ENCODE data around the gene ACTR3. TPM values are rescaled to one million over a fixed set of nuclear protein-coding genes. Genes with fewer than 3 reads are reported as not detected.

The ACTR3 gene
- total and polyA plus RNA-seq, 2 of the 4 experiments (the other 2 are of a cell fraction), result 246 to 307 TPM

DNA sequence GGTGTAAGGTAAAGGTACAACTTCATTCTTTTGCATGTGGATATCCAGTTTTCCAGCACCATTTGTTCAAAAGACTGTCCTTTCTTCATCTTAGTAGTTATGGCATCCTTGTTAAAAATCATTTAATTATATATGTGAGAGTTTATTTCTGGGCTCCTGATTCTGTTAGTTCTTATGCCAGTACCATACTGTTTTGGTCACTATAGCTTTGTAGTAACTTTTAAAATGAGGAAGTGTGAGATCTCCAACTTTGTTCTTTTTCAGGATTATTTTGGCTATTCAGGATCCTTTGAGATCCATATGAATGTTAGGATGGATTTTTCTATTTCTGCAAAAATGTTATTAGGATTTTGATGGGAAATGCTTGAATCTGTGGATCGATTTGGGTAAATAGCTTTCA lies 16.8 kb downstream of the ACTR3 start:
- intact Hi-C loops (cut with micrococcal nuclease) (no loop called here), dilution Hi-C loops (cut with HindIII; ENCODE audit: low sequenced_read_pairs, unreplicated experiment) (no loop called here), in situ Hi-C loops (cut with MboI; ENCODE audit: low sequenced_read_pairs) (no loop called here)
- ChIA-PET CTCF (interaction anchor here (0.8 kb wide), 1 partner anchor 11 kb away, joined by 3 read pairs; no protein-coding TSS in a partner anchor), POLR2A (ENCODE audit: unreplicated experiment) (no interaction called here)
- Histone ChIP-seq H2AK5ac (ENCODE audit: low read depth, low read length) (no peak overlapping the region), H3K14ac (replicated peaks; ENCODE audit: low read depth, low read length) (no peak overlapping the region), H2AK9ac (replicated peaks; ENCODE audit: low read depth, low read length, poor library complexity) (no peak overlapping the region), H4K8ac (ENCODE audit: low read depth in 2 of 2, low read length in 2 of 2) (no peak overlapping the region), H3K4me1 (ENCODE audit: control insufficient read depth, insufficient read depth, low read length) (no peaks in the 10 kb centered on the region; the same call in 1 of the 2 replicates), H2BK5ac (ENCODE audit: low read depth, low read length, poor library complexity, severe bottlenecking) (no peak overlapping the region), H3K36me3 (ENCODE audit: control insufficient read depth, insufficient read depth, low read length) (peaks cover 3% of the 10 kb centered on the region; the same call in 1 of the 2 replicates), H3K27me3 (ENCODE audit: control insufficient read depth, insufficient read depth, low read length) (no peaks in the 10 kb centered on the region), H4K5ac (ENCODE audit: low read depth, low read length) (no peak overlapping the region), H2BK15ac (ENCODE audit: low read depth, low read length) (no peak overlapping the region), H3K4me2 (ENCODE audit: low read depth, low read length) (no peak overlapping the region), H3K4me3 (ENCODE audit: insufficient read depth, low read depth, low read length) (no peak overlapping the region), H3K56ac (ENCODE audit: extremely low read depth, insufficient read depth, low read length) (no peak overlapping the region), H3K9ac (ENCODE audit: low read depth, low read length) (no peak overlapping the region), H2BK20ac (ENCODE audit: low read depth, low read length) (no peak overlapping the region), H3K27ac (ENCODE audit: insufficient read depth, low read length) (no peak overlapping the region), H3K23ac (ENCODE audit: low read depth, low read length) (no peak overlapping the region), H4K91ac (ENCODE audit: insufficient read depth, low read depth, low read length) (no peak overlapping the region), H3K18ac (ENCODE audit: low read depth, low read length) (no peak overlapping the region), H3K79me1 (ENCODE audit: low read depth in 1 of 2, low read length in 2 of 2) (peaks cover 0 to 16% of the 10 kb centered on the region in 2 experiments; a peak in 2 of 4 replicates), H3K4ac (ENCODE audit: low read depth, low read length) (no peak overlapping the region), H2AFZ (replicated peaks; ENCODE audit: low read length, poor library complexity) (no peak overlapping the region), H3K9me3 (ENCODE audit: control insufficient read depth, insufficient read depth, low read length) (no peaks in the 10 kb centered on the region), H4K20me1 (ENCODE audit: insufficient read depth, low read length) (peaks cover 97% of the 10 kb centered on the region), H3K9me1 (ENCODE audit: insufficient read depth, low read length) (peaks cover 6% of the 10 kb centered on the region; the same call in 1 of the 2 replicates), H2BK120ac (ENCODE audit: low read depth, low read length) (no peak overlapping the region)
- DNase-seq, result no peak
- no TSS peak for BruUV-seq (replicated peaks)
- no peak for TF ChIP-seq SMC3 (IDR thresholded peaks at IDR 0.05; ENCODE audit: low read depth, low read length)
- no peak for TF ChIP-seq BHLHE40 (IDR thresholded peaks at IDR 0.05; ENCODE audit: low read depth, low read length)
- no peak for ATAC-seq (ENCODE audit: low read depth)
- WGBS, 2 experiments (ENCODE audit: extremely low coverage in 2 of 2, insufficient read length in 1 of 2), result no CpG with 5 or more reads among the region's 1 CpG
